Ectodermal cell (in vitro differentiated cells): Measurements from ENCODE around the gene PLEKHG1.

Experiments
- H3K27ac ChIP-seq: 2 replicates; pipeline ENCODE4 v1.7.0; 2013; ENCODE audit warnings: mild to moderate bottlenecking, low read depth, low read length; ENCODE audit not compliant: insufficient read depth, poor library complexity, severe bottlenecking
- H3K27me3 ChIP-seq: 2 replicates; pipeline ENCODE4 v1.7.0; 2013; ENCODE audit warnings: mild to moderate bottlenecking, low read length; ENCODE audit not compliant: insufficient read depth, control insufficient read depth, poor library complexity, severe bottlenecking
- H3K36me3 ChIP-seq: one replicate; pipeline ENCODE4 v1.7.0; 2013; ENCODE audit warnings: low read length; ENCODE audit not compliant: control insufficient read depth, insufficient read depth
- H3K4me1 ChIP-seq: one replicate; pipeline ENCODE4 v1.7.0; 2013; ENCODE audit warnings: low read length; ENCODE audit not compliant: control insufficient read depth, insufficient read depth
- H3K4me3 ChIP-seq: 2 replicates; pipeline ENCODE4 v1.7.0; 2013; ENCODE audit warnings: low read depth, low read length, control low read depth; ENCODE audit not compliant: insufficient read depth
- H3K9me3 ChIP-seq: 2 replicates; pipeline ENCODE4 v1.7.0; 2013; ENCODE audit warnings: mild to moderate bottlenecking, low read length, moderate library complexity; ENCODE audit not compliant: control insufficient read depth
- WGBS, 2 experiments: methylation state at CpG; one replicate each; pipeline ENCODE4 v1.1.7; 2013; ENCODE audit warnings: missing lambda C conversion rate in 2 of 2; 5-methylcytosine and 5-hydroxymethylcytosine counted together

PLEKHG1 gene

GRCh38 chr6:150615967-150616366, 16.3 kb downstream of the PLEKHG1 start:
- Histone ChIP-seq H3K4me1 (peaks cover 13% of the 10 kb centered on the region), H3K27me3 (no peaks in the 10 kb centered on the region), H3K9me3 (no peaks in the 10 kb centered on the region), H3K4me3 (no peak overlapping the region), H3K27ac (no peak overlapping the region), H3K36me3 (no peaks in the 10 kb centered on the region)

GRCh38 chr6:150616586-150616985, 16.9 kb downstream of the PLEKHG1 start:
- no peaks in the 10 kb centered on the region for H3K27me3 ChIP-seq
- peaks cover 13% of the 10 kb centered on the region for H3K4me1 ChIP-seq
- WGBS, 2 experiments, result 93 to 95% methylated on average over 2 of the region's 2 CpGs

GRCh38 chr6:150617062-150617461, 17.4 kb downstream of the PLEKHG1 start:
- Histone ChIP-seq H3K27me3 (no peaks in the 10 kb centered on the region), H3K27ac (no peak overlapping the region), H3K36me3 (no peaks in the 10 kb centered on the region), H3K9me3 (no peaks in the 10 kb centered on the region), H3K4me3 (no peak overlapping the region), H3K4me1 (peaks cover 13% of the 10 kb centered on the region)
- 93 to 95% methylated on average over 3 of the region's 3 CpGs for WGBS, 2 experiments

More at GRCh38 chr6:150616586-150616985, 16.9 kb downstream of the PLEKHG1 start:
- Histone ChIP-seq H3K4me3 (no peak overlapping the region), H3K9me3 (no peaks in the 10 kb centered on the region), H3K36me3 (no peaks in the 10 kb centered on the region), H3K27ac (no peak overlapping the region)

DNA sequence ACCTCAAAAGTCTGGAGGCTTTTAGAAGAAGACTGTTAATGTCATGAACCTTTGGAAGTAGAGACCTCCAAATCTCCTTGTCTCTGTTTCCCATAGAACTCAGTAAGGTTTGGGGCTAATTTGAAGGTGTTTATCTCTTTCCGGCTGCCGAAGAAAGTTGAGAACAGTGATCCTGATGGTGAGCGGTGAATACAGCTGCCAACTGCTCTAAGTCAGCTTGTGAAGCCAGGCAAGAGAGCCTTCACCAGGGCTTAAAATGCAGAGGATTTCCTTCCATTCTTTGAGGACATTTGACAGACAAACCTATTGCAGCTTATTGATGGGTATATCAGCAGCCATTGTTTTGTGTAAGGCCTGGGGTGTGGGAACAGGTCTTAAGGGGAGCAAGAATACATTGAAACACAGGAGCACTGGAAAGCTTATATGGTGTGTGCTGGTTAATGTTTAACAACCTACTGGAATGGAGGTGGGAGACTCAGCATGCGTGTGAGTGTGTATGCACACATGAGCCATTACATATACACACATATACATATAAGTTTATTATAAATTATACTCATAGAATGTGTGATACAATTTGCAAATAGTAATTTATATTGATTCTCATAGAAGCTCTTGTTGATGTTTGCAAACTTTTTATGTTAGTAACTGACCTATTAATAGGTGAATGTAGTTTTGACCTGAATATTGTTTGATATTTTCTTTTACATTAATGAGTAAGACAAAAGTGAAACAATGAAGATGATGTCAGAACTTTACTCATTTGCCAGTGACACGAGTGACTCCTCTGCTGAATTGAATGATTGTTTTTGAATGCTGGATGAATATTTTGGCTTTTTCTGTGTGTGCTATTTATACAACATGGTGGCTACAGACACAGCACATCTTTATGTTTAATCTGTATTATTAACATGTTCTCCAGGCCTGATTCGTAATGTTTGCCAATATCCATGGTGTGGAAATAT, 18.1 kb downstream of the PLEKHG1 start:
- Histone ChIP-seq H3K4me3 (no peak overlapping the region), H3K36me3 (no peaks in the 10 kb centered on the region), H3K9me3 (no peaks in the 10 kb centered on the region), H3K27ac (no peak overlapping the region), H3K4me1 (peaks cover 13% of the 10 kb centered on the region), H3K27me3 (no peaks in the 10 kb centered on the region)
- WGBS, 2 experiments, result 80 to 87% methylated on average over 5 of the region's 6 CpGs

DNA sequence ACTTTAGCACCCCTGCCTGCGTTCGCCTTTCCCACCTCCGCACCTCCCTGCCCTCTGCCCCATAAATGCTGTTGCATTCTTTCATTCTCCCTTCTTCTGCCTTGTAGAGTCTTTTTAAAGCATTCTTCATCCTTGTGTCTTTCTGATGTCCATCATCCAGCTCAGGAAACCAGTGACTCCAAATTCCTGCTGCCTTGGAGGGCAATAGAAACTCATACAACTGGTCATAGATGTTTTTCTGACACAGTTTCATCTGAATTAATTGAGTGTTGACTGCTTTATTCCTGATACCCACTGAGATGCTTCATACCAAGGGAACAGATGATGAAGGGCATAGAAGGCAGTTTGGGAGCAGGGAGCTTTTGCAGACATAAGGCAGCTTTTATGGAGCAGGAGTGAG, 19.6 kb downstream of the PLEKHG1 start:
- Histone ChIP-seq H3K9me3 (no peaks in the 10 kb centered on the region), H3K36me3 (no peaks in the 10 kb centered on the region), H3K27ac (no peak overlapping the region), H3K27me3 (no peaks in the 10 kb centered on the region), H3K4me1 (peaks cover 13% of the 10 kb centered on the region), H3K4me3 (no peak overlapping the region)
- WGBS, 2 experiments, result 93 to 96% methylated on average over 3 of the region's 3 CpGs

DNA sequence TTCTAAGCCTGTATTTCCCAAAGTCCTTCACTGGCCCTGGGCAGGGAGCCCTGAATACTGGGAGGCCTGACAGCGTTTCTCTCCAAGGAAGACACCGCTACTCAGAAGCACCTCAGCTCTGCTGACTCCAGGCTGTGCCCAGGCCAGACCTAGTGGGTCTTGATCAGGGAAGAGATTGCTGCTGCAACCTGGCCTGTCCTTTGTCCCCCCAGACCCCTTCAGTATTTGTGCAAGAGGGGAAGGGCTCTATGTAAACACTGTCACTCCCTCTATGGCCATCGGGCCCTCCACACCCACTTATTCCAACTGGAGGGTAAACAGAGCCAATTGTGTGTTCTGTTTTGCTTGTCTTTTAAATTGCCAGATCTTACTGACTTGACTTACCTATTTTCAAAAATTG, 20.6 kb downstream of the PLEKHG1 start:
- Histone ChIP-seq H3K27me3 (no peaks in the 10 kb centered on the region), H3K9me3 (no peaks in the 10 kb centered on the region), H3K4me3 (no peak overlapping the region), H3K4me1 (peaks cover 13% of the 10 kb centered on the region), H3K36me3 (no peaks in the 10 kb centered on the region), H3K27ac (no peak overlapping the region)
- 97% methylated on average over 3 of the region's 3 CpGs for WGBS, 2 experiments

DNA sequence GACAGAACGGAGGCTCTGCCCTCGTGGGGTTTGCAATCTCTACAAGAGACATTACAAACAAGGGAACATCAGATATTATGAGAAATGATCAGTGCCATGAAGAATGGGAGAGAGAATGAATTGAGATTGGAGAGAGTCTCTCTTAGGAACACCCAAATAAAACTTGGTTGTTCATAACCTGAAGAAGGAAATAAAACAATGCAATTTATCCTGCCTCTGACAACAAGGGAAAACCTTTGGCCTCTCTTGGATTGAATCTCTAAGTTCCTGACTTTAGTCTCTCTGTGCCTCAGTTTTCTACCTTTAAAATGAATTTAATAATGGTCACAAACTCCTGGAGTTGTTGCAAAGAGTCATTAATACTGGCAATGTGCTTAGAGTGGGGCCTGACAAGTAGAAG, 21.1 kb downstream of the PLEKHG1 start:
- no peaks in the 10 kb centered on the region for H3K27me3 ChIP-seq
- H3K27ac ChIP-seq, result no peak overlapping the region
- no peaks in the 10 kb centered on the region for H3K9me3 ChIP-seq
- WGBS, 2 experiments, result 92 to 100% methylated on average over 2 of the region's 2 CpGs
- H3K36me3 ChIP-seq, result no peaks in the 10 kb centered on the region
- no peak overlapping the region for H3K4me3 ChIP-seq
- peaks cover 13% of the 10 kb centered on the region for H3K4me1 ChIP-seq

- no peaks in the 10 kb centered on the region for H3K27me3 ChIP-seq
- peaks cover 8% of the 10 kb centered on the region for H3K4me1 ChIP-seq
Observed at GRCh38 chr6:150622476-150622875, 22.8 kb downstream of the PLEKHG1 start.

DNA sequence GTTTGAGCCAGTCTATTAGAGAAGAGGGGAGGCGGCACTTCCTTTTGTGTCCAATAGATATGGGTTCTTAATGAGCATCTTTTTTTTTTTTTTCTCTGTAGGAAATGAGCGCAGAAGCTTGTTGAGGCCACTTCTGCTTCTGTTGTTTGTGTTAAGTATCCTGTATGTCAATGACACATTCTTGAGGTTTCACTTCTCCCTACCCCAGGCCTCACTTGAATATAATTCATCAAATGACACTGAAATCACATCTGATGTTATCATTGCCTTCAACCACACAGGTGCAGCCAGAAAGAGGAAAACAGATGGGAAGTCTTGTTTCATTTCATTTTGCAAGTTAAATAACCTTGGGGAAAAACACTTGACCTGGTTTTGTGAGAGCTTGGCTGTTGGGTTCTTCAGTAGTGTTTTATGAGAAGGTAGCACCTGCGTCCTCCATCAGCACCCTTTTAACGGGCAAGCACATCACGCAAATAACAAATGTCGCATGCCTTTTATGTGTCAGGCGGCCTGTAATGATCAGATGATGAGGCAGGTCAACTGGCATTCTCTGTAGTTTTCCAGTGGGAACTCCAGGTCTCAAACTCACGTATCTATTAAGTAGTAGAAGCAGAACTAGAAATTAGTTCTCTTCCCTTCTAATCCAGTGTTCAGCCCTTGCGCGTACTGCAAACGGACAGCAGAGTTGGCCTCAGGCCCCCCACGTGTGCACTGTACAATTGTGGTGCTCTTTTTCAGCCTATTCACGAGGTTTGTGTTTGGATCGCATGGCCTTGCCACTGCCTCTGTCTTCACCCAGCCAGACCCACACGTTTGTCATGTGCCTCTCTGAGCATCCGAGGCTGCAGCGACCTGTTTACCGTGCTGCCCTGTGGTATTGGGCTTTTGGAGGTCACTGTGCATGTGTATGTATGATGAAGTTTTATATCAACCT, 23.5 kb downstream of the PLEKHG1 start:
- 95 to 96% methylated on average over 16 to 17 of the region's 18 CpGs for WGBS, 2 experiments
- Histone ChIP-seq H3K4me1 (peaks cover 2% of the 10 kb centered on the region), H3K36me3 (no peaks in the 10 kb centered on the region)

More at GRCh38 chr6:150622476-150622875, 22.8 kb downstream of the PLEKHG1 start:
- no peak overlapping the region for H3K27ac ChIP-seq
- WGBS, 2 experiments, result 92 to 96% methylated on average over 4 of the region's 4 CpGs
- no peaks in the 10 kb centered on the region for H3K36me3 ChIP-seq
- H3K4me3 ChIP-seq, result no peak overlapping the region
- no peaks in the 10 kb centered on the region for H3K9me3 ChIP-seq

DNA sequence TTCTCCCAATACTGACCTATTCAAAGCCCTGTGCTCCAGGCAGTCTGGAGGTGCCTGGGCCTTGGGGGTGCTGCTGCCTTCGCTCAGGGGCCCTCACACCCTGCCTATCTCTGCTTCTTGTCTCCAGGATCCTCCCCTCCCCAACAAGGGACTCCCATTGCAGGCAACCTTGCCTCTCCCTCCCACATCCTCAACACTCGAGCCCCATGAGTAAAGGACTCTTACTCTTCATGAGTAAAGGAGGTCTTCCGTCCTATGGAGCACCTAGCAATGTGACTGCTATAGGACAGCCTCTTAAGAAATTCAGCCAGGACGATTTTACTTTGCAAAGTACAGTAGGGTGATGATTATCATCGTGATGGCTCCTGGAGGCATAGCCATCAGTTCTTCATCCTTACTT, 24.5 kb downstream of the PLEKHG1 start:
- no peaks in the 10 kb centered on the region for H3K4me1 ChIP-seq
- H3K27me3 ChIP-seq, result no peaks in the 10 kb centered on the region
- no peak overlapping the region for H3K4me3 ChIP-seq
- no peaks in the 10 kb centered on the region for H3K36me3 ChIP-seq
- no peaks in the 10 kb centered on the region for H3K9me3 ChIP-seq
- no peak overlapping the region for H3K27ac ChIP-seq
- WGBS, 2 experiments, result 85 to 90% methylated on average over 5 of the region's 5 CpGs

More for the DNA sequence above, 23.5 kb downstream of the PLEKHG1 start:
- Histone ChIP-seq H3K27ac (no peak overlapping the region), H3K4me3 (no peak overlapping the region), H3K27me3 (no peaks in the 10 kb centered on the region), H3K9me3 (no peaks in the 10 kb centered on the region)
